Endothelial cell of umbilical vein (primary cell): Measurements from ENCODE around the gene ERO1B. TPM values are rescaled to one million over a fixed set of nuclear protein-coding genes. Genes with fewer than 3 reads are reported as not detected.
"Not testable (repeated sequence)": the region's sequence is repeated elsewhere in the genome, so short reads cannot be mapped to it uniquely, and the experiment has no call there.

ENCODE experiments used
- BruUV-seq: library from RNA; stranded (reverse); fragments of 400-500 nt; replicated peaks from 2 replicates; lab custom pipeline; 2021; lab: Mats Ljungman, UMichigan
- CTCF ChIA-PET: fragments of 300-600, 350-600 bp; sonication (Branson Sonifier 250); formaldehyde crosslinking; loops from one replicate; lab custom pipeline; 2021; ENCODE audit warnings: antibody characterized with exemption, inconsistent platforms; lab: Charles Lee
- POLR2A ChIA-PET: fragments of 300-600, 350-600 bp; sonication (Branson Sonifier 250); formaldehyde crosslinking; loops from one replicate; lab custom pipeline; 2021; ENCODE audit warnings: antibody characterized with exemption, inconsistent platforms; lab: Charles Lee
- DNase-seq: peaks from one replicate; pipeline ENCODE4 v3.0.0-alpha.2; 2011; ENCODE audit warnings: low read depth, low spot score
- FAIRE-seq: peaks from 2 replicates; lab custom pipeline; 2011; peaks lifted over from hg19 to GRCh38; lab: Jason Lieb, UNC
- H2AFZ ChIP-seq: 2 replicates; pipeline ENCODE4 v1.6.0; 2012; ENCODE audit warnings: low read depth, low read length, control low read depth, inconsistent platforms
- H3K27ac ChIP-seq: 2 replicates; pipeline ENCODE4 v1.5.1; 2011; ENCODE audit warnings: low read depth, mild to moderate bottlenecking, control low read depth, low read length, moderate library complexity; ENCODE audit not compliant: insufficient read depth
- H3K27me3 ChIP-seq, 2 experiments: 2 replicates each; pipeline versions ENCODE4 v1.6.0 to v1.6.1; 2011; ENCODE audit warnings: low read length in 2 of 2, mixed read lengths in 1 of 2; ENCODE audit not compliant: control insufficient read depth in 2 of 2, insufficient read depth in 2 of 2
- H3K36me3 ChIP-seq, 2 experiments: 2 replicates in 1 of 2; 3 replicates in 1 of 2; pipeline ENCODE4 v1.5.1; 2011; ENCODE audit warnings: low read length in 2 of 2, mild to moderate bottlenecking in 1 of 2, moderate library complexity in 1 of 2; ENCODE audit not compliant: control insufficient read depth in 2 of 2, insufficient read depth in 2 of 2; ENCODE audit errors: extremely low read depth in 1 of 2
- H3K4me1 ChIP-seq: 3 replicates; pipeline ENCODE4 v1.5.1; 2011; ENCODE audit warnings: mild to moderate bottlenecking, low read length; ENCODE audit not compliant: control insufficient read depth, insufficient read depth; ENCODE audit errors: extremely low read depth
- H3K4me2 ChIP-seq: 2 replicates; pipeline ENCODE4 v1.6.1; 2011; ENCODE audit warnings: low read length, control low read depth, mixed read lengths; ENCODE audit not compliant: insufficient read depth
- H3K4me3 ChIP-seq, 3 experiments: fragments of 200-600 bp in 1 of 3; sonication (generic), shearing (Covaris generic) in 1 of 3; replicated peaks in 1 of 3; 2 replicates each; pipeline ENCODE4 v1.5.1; 2011 to 2016; ENCODE audit warnings: control low read depth in 3 of 3, low read length in 3 of 3, mild to moderate bottlenecking in 2 of 3, inconsistent platforms in 1 of 3, low read depth in 1 of 3, moderate library complexity in 1 of 3; ENCODE audit not compliant: insufficient read depth in 1 of 3
- H3K79me2 ChIP-seq: 2 replicates; pipeline ENCODE4 v1.6.0; 2012; ENCODE audit warnings: low read length, inconsistent platforms; ENCODE audit not compliant: control insufficient read depth, insufficient read depth
- H3K9ac ChIP-seq: replicated peaks from 2 replicates; pipeline ENCODE3; 2011; ENCODE audit warnings: low read length, control low read depth; ENCODE audit not compliant: insufficient read depth; ENCODE audit errors: extremely low read depth
- H3K9me1 ChIP-seq: replicated peaks from 3 replicates; pipeline ENCODE4 v1.6.0; 2011; ENCODE audit warnings: mild to moderate bottlenecking, low read length; ENCODE audit not compliant: control insufficient read depth, insufficient read depth; ENCODE audit errors: extremely low read depth
- H3K9me3 ChIP-seq: replicated peaks from 2 replicates; pipeline ENCODE4 v1.5.1; 2012; ENCODE audit warnings: low read length, inconsistent platforms; ENCODE audit not compliant: control insufficient read depth, insufficient read depth
- H4K20me1 ChIP-seq: replicated peaks from 2 replicates; pipeline ENCODE3; 2011; ENCODE audit warnings: mild to moderate bottlenecking, low read length; ENCODE audit not compliant: control insufficient read depth, insufficient read depth; ENCODE audit errors: extremely low read depth
- CTCF ChIP-seq, 2 donors: IDR thresholded peaks; 1 replicate in 1 of 2; 2 replicates in 1 of 2; pipeline ENCODE4 v1.5.1; 2011; ENCODE audit warnings: low read length in 2 of 2, mild to moderate bottlenecking in 2 of 2, moderate library complexity in 2 of 2, control low read depth in 1 of 2, inconsistent platforms in 1 of 2, low read depth in 1 of 2; ENCODE audit not compliant: insufficient read depth in 1 of 2; ENCODE audit errors: extremely low read depth in 1 of 2
- EZH2 ChIP-seq: IDR thresholded peaks from 2 replicates; pipeline ENCODE4 v1.6.1; 2012; ENCODE audit warnings: borderline replicate concordance, low read depth, mild to moderate bottlenecking, moderate library complexity, low read length, inconsistent platforms; ENCODE audit not compliant: severe bottlenecking
- FOS ChIP-seq: IDR thresholded peaks from 2 replicates; pipeline ENCODE4 v1.6.1; 2011; ENCODE audit warnings: mild to moderate bottlenecking, low read length, moderate library complexity, borderline replicate concordance; ENCODE audit not compliant: insufficient read depth
- GATA2 ChIP-seq: IDR thresholded peaks from 2 replicates; pipeline ENCODE4 v1.7.0; 2011; ENCODE audit warnings: low read depth, mild to moderate bottlenecking, moderate library complexity, mixed read lengths, low read length; ENCODE audit not compliant: insufficient read length, insufficient read depth
- JUN ChIP-seq: IDR thresholded peaks from 2 replicates; pipeline ENCODE4 v1.6.1; 2011; ENCODE audit warnings: borderline replicate concordance, low read depth; ENCODE audit not compliant: insufficient read length, insufficient read depth
- MYC ChIP-seq: IDR thresholded peaks from one replicate; pipeline ENCODE4 v1.6.1; 2011; ENCODE audit warnings: mild to moderate bottlenecking, low read depth, low read length
- POLR2A ChIP-seq: IDR thresholded peaks from 2 replicates; pipeline ENCODE4 v1.6.1; 2012; ENCODE audit warnings: low read depth, mild to moderate bottlenecking, control low read depth, low read length
- POLR2AphosphoS5 ChIP-seq: IDR thresholded peaks from 2 replicates; pipeline ENCODE4 v1.6.1; 2012; ENCODE audit warnings: low read depth, mild to moderate bottlenecking, control low read depth, low read length, moderate library complexity; ENCODE audit not compliant: insufficient read depth
- dilution Hi-C: fragments of 300-500 bp; cut with MboI; formaldehyde crosslinking; loops from one replicate; pipeline ENCODE4 v1.15.0; 2019; ENCODE audit warnings: low sequenced_read_pairs; ENCODE audit not compliant: extremely low pct_ligation_motif_present
- intact Hi-C: fragments of 100-400 bp; cut with micrococcal nuclease; formaldehyde crosslinking; loops from one replicate; pipeline ENCODE4 v1.10.0; 2022
- polyA plus RNA-seq, 4 experiments: library from polyadenylated mRNA; depleted of rRNA in 3 of 4; stranded (reverse) in 3 of 4; unstranded in 1 of 4; fragments of >200 nt; gene quantifications; 2 replicates each; pipeline versions ENCODE4 v1.2.1 to v1.2.3, GENCODE V29; 2011 to 2012; ENCODE audit warnings: missing spikeins in 1 of 4
- total RNA-seq: library from RNA; stranded (reverse); gene quantifications from 2 replicates; pipeline ENCODE4 v1.2.3, GENCODE V29; 2021
- TF ChIP-seq, protein P1 (sequence below): IDR thresholded peaks from 2 replicates; pipeline ENCODE4 v1.6.1; 2011; ENCODE audit not compliant: insufficient read depth, insufficient read length

Gene ERO1B
- total and polyA plus RNA-seq, 2 donors (not counting 3 experiments of a cell fraction or from before 2014, with no cell fraction given), result 1.9 to 3.6 TPM

GRCh38 chr1:236315092-236315491 lies 33.3 kb upstream of the ERO1B start:
- Histone ChIP-seq H3K36me3 (no peaks in the 10 kb centered on the region), H2AFZ (no peak overlapping the region), H4K20me1 (no peaks in the 10 kb centered on the region), H3K27ac (no peak overlapping the region), H3K79me2 (no peaks in the 10 kb centered on the region), H3K4me3 (no peak overlapping the region), H3K9me1 (no peaks in the 10 kb centered on the region), H3K4me2 (no peak overlapping the region), H3K9ac (no peak overlapping the region), H3K27me3 (no peaks in the 10 kb centered on the region), H3K9me3 (no peaks in the 10 kb centered on the region), H3K4me1 (no peaks in the 10 kb centered on the region)
- ChIA-PET POLR2A (no interaction called here), CTCF (interaction anchor here (1.6 kb wide), 1 partner anchor 18 kb away, joined by 4 read pairs; no protein-coding TSS in a partner anchor)
- intact Hi-C loops (no loop called here), dilution Hi-C loops (no loop called here)
- no peak for DNase-seq
- no TSS peak for BruUV-seq
- no peak for FAIRE-seq
- no peak for TF ChIP-seq POLR2A
- no peak for TF ChIP-seq CTCF (IDR thresholded peaks at IDR 0.05; ENCODE audit: extremely low read depth in 1 of 2, insufficient read depth in 1 of 2, low read depth in 1 of 2, low read length in 2 of 2)
- no peak for TF ChIP-seq POLR2AphosphoS5
- TF ChIP-seq EZH2, result no peak
- no peak for TF ChIP-seq JUN
- TF ChIP-seq MYC, result no peak
- TF ChIP-seq, protein P1, sequence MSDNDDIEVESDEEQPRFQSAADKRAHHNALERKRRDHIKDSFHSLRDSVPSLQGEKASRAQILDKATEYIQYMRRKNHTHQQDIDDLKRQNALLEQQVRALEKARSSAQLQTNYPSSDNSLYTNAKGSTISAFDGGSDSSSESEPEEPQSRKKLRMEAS, result no peak
- TF ChIP-seq FOS, result no peak
- no peak for TF ChIP-seq GATA2

DNA sequence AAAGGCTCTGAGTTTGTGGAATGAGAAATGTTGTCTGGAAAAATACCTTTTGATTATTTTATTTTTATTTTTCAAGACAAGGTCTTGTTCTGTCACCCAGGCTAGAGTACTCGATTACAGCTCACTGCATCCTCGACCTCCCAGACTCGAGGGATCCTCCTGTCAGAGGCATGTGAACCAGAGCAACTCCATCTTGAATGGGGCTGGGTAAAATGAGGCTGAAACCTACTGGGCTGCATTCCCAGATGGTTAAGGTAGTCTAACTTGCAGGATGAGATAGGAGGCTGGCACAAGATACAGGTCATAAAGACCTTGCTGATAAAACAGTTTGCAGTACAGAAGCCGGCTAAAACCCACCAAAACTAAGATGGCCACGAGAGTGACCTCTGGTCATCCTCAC lies 32.3 kb upstream of the ERO1B start:
- H3K4me2 ChIP-seq, H2AFZ ChIP-seq, H4K20me1 ChIP-seq, H3K9me3 ChIP-seq, H3K36me3 ChIP-seq, FAIRE-seq, H3K9ac ChIP-seq, DNase-seq, H3K9me1 ChIP-seq, CTCF ChIA-PET, intact Hi-C loops, H3K27me3 ChIP-seq, H3K27ac ChIP-seq, BruUV-seq, H3K4me1 ChIP-seq, H3K4me3 ChIP-seq, dilution Hi-C loops, POLR2A ChIA-PET, H3K79me2 ChIP-seq: not testable (repeated sequence)
